H1 (cell line): ENCODE measurements around the gene SERPINA6. TPM values are rescaled to one million over a fixed set of nuclear protein-coding genes. Genes with fewer than 3 reads are reported as not detected.

Experiments
- CTCF ChIA-PET: fragments of 300-600 bp; sonication (Branson Sonifier 250); formaldehyde crosslinking; loops from one replicate; lab custom pipeline; 2021; ENCODE audit not compliant: partially characterized antibody; lab: Charles Lee
- POLR2A ChIA-PET: fragments of 300-600 bp; sonication (Branson Sonifier 250); formaldehyde crosslinking; loops from one replicate; lab custom pipeline; 2021; ENCODE audit warnings: inconsistent platforms; ENCODE audit not compliant: partially characterized antibody; lab: Charles Lee
- DNase-seq, 2 experiments: peaks; one replicate each; pipeline versions ENCODE4 v3.0.0 to v3.0.0-alpha.2; 2010 to 2022; ENCODE audit warnings: low spot score in 2 of 2, low read depth in 1 of 2, mixed read lengths in 1 of 2
- FAIRE-seq: peaks from 2 replicates; lab custom pipeline; 2011; peaks lifted over from hg19 to GRCh38; lab: Jason Lieb, UNC
- H2AFZ ChIP-seq: 2 replicates; pipeline ENCODE4 v1.8.1; 2012; ENCODE audit warnings: low read length, inconsistent platforms
- H2AK5ac ChIP-seq: 2 replicates; pipeline ENCODE4 v1.6.1; 2013; ENCODE audit warnings: low read depth, low read length
- H2BK120ac ChIP-seq: replicated peaks from 2 replicates; pipeline ENCODE3; 2013; ENCODE audit warnings: low read depth, low read length, inconsistent platforms
- H2BK12ac ChIP-seq: 2 replicates; pipeline ENCODE4 v1.6.1; 2013; ENCODE audit warnings: low read depth, low read length
- H2BK15ac ChIP-seq: 2 replicates; pipeline ENCODE4 v1.6.1; 2013; ENCODE audit warnings: low read length
- H2BK20ac ChIP-seq: 2 replicates; pipeline ENCODE4 v1.6.1; 2013; ENCODE audit warnings: low read length
- H2BK5ac ChIP-seq: 2 replicates; pipeline ENCODE4 v1.6.1; 2013; ENCODE audit warnings: low read depth, low read length
- H3K14ac ChIP-seq: 2 replicates; pipeline ENCODE4 v1.6.1; 2013; ENCODE audit warnings: inconsistent platforms; ENCODE audit not compliant: insufficient read length
- H3K18ac ChIP-seq: 2 replicates; pipeline ENCODE4 v1.6.1; 2013; ENCODE audit warnings: low read length; ENCODE audit errors: extremely low read depth
- H3K23ac ChIP-seq: 2 replicates; pipeline ENCODE4 v1.6.1; 2013; ENCODE audit warnings: inconsistent platforms; ENCODE audit not compliant: insufficient read length
- H3K23me2 ChIP-seq: 2 replicates; pipeline ENCODE4 v1.6.1; 2013; ENCODE audit warnings: low read depth, low read length
- H3K27ac ChIP-seq: 2 replicates; pipeline ENCODE4 v1.6.1; 2011; ENCODE audit warnings: low read depth, low read length, inconsistent platforms
- H3K27me3 ChIP-seq, 4 experiments: replicated peaks in 1 of 4; 1 replicate in 1 of 4; 2 replicates in 3 of 4; pipeline versions ENCODE4 v1.6.1 to v1.8.1; 2011 to 2013; ENCODE audit warnings: low read length in 3 of 4, mild to moderate bottlenecking in 3 of 4, inconsistent platforms in 2 of 4, mixed read lengths in 2 of 4, moderate library complexity in 1 of 4; ENCODE audit not compliant: control insufficient read depth in 3 of 4, insufficient read depth in 3 of 4; ENCODE audit errors: extremely low read depth in 1 of 4
- H3K36me3 ChIP-seq, 4 experiments: 2 replicates each; pipeline versions ENCODE4 v1.6.1 to v1.8.1; 2011 to 2013; ENCODE audit warnings: mild to moderate bottlenecking in 4 of 4, low read length in 3 of 4, moderate library complexity in 2 of 4, control low read depth in 1 of 4, inconsistent platforms in 1 of 4; ENCODE audit not compliant: insufficient read depth in 4 of 4, control insufficient read depth in 2 of 4
- H3K4ac ChIP-seq: replicated peaks from 2 replicates; pipeline ENCODE3; 2013; ENCODE audit warnings: low read length, low read depth, mixed read lengths, inconsistent platforms; ENCODE audit not compliant: insufficient read length
- H3K4me1 ChIP-seq, 4 experiments: replicated peaks in 1 of 4; 1 replicate in 1 of 4; 2 replicates in 3 of 4; pipeline versions ENCODE4 v1.6.1 to v1.8.1; 2011 to 2013; ENCODE audit warnings: low read length in 3 of 4, inconsistent platforms in 2 of 4, mixed read lengths in 1 of 4; ENCODE audit not compliant: insufficient read depth in 4 of 4, control insufficient read depth in 3 of 4
- H3K4me2 ChIP-seq, 2 experiments: 2 replicates each; pipeline versions ENCODE4 v1.6.1 to v1.8.1; 2011 to 2013; ENCODE audit warnings: low read depth in 2 of 2, low read length in 2 of 2, control low read depth in 1 of 2, inconsistent platforms in 1 of 2, mild to moderate bottlenecking in 1 of 2; ENCODE audit not compliant: insufficient read depth in 1 of 2
- H3K4me3 ChIP-seq, 4 experiments: fragments of 200-600, 300-600 bp in 1 of 4; sonication (generic), shearing (Covaris generic), sonication (Bioruptor Twin) in 1 of 4; 2 replicates each; pipeline versions ENCODE4 v1.5.1 to v1.8.1; 2011 to 2016; ENCODE audit warnings: low read length in 4 of 4, low read depth in 3 of 4, control low read depth in 2 of 4, inconsistent platforms in 2 of 4, mild to moderate bottlenecking in 2 of 4, mixed read lengths in 1 of 4, moderate library complexity in 1 of 4; ENCODE audit not compliant: insufficient read depth in 2 of 4; ENCODE audit errors: extremely low read depth in 1 of 4
- H3K56ac ChIP-seq: replicated peaks from 2 replicates; pipeline ENCODE3; 2013; ENCODE audit warnings: low read depth, mild to moderate bottlenecking, mixed read lengths, low read length, inconsistent platforms; ENCODE audit not compliant: insufficient read length
- H3K79me1 ChIP-seq: 2 replicates; pipeline ENCODE4 v1.6.1; 2013; ENCODE audit warnings: low read depth, low read length, control low read depth
- H3K79me2 ChIP-seq, 2 experiments: 2 replicates each; pipeline versions ENCODE4 v1.6.1 to v1.8.1; 2012 to 2013; ENCODE audit warnings: low read length in 2 of 2, mild to moderate bottlenecking in 2 of 2, inconsistent platforms in 1 of 2; ENCODE audit not compliant: insufficient read depth in 2 of 2, control insufficient read depth in 1 of 2
- H3K9ac ChIP-seq, 4 experiments: replicated peaks in 1 of 4; 1 replicate in 1 of 4; 2 replicates in 3 of 4; pipeline versions ENCODE4 v1.6.1 to v1.8.1; 2011 to 2013; ENCODE audit warnings: low read depth in 3 of 4, low read length in 3 of 4, control low read depth in 2 of 4, mild to moderate bottlenecking in 2 of 4, moderate library complexity in 2 of 4, inconsistent platforms in 1 of 4; ENCODE audit errors: extremely low read depth in 1 of 4
- H3K9me3 ChIP-seq, 2 experiments: 2 replicates each; pipeline versions ENCODE4 v1.6.1 to v1.8.1; 2012 to 2013; ENCODE audit warnings: mild to moderate bottlenecking in 2 of 2, moderate library complexity in 2 of 2, control low read depth in 1 of 2, inconsistent platforms in 1 of 2, low read depth in 1 of 2, low read length in 1 of 2, mixed read lengths in 1 of 2; ENCODE audit not compliant: insufficient read depth in 2 of 2
- H4K20me1 ChIP-seq, 2 experiments: replicated peaks in 1 of 2; 2 replicates each; pipeline versions ENCODE3 to v1.8.1; 2011 to 2013; ENCODE audit warnings: inconsistent platforms in 2 of 2, low read length in 2 of 2, mild to moderate bottlenecking in 1 of 2; ENCODE audit not compliant: insufficient read depth in 2 of 2, control insufficient read depth in 1 of 2
- H4K5ac ChIP-seq: 2 replicates; pipeline ENCODE4 v1.6.1; 2013; ENCODE audit warnings: low read length, low read depth, mixed read lengths, inconsistent platforms; ENCODE audit not compliant: insufficient read length
- H4K8ac ChIP-seq: 2 replicates; pipeline ENCODE4 v1.8.0; 2013; ENCODE audit warnings: mild to moderate bottlenecking, moderate library complexity, low read length, inconsistent platforms; ENCODE audit not compliant: insufficient read depth; ENCODE audit errors: extremely low read depth
- H4K91ac ChIP-seq: replicated peaks from 2 replicates; pipeline ENCODE3; 2013; ENCODE audit warnings: low read length, mixed read lengths, inconsistent platforms; ENCODE audit not compliant: insufficient read length
- JUN ChIP-seq: IDR thresholded peaks from 2 replicates; pipeline ENCODE4 v1.6.1; 2011; ENCODE audit warnings: low read depth, mild to moderate bottlenecking, improper control_type of control experiment, low read length
- JUND ChIP-seq: IDR thresholded peaks from 2 replicates; pipeline ENCODE4 v1.6.1; 2011; ENCODE audit warnings: mild to moderate bottlenecking, improper control_type of control experiment, low read length
- NRF1 ChIP-seq: IDR thresholded peaks from 2 replicates; pipeline ENCODE4 v1.6.1; 2011; ENCODE audit warnings: mild to moderate bottlenecking, low read depth, low read length, improper control_type of control experiment
- PHF8 ChIP-seq: fragments of 200-600 bp; sonication (generic); conservative IDR thresholded peaks from 2 replicates; pipeline ENCODE4 v1.7.1; 2012; ENCODE audit warnings: low read depth, mild to moderate bottlenecking, inconsistent platforms, low read length, moderate library complexity
- RNF2 ChIP-seq: fragments of 200-900, 300-1000 bp; sonication (generic); IDR thresholded peaks from 2 replicates; pipeline ENCODE4 v1.7.1; 2016; ENCODE audit warnings: borderline replicate concordance, low read depth, mild to moderate bottlenecking, antibody characterized with exemption, low read length; ENCODE audit not compliant: poor library complexity, severe bottlenecking; ENCODE audit errors: missing control alignments
- SIRT6 ChIP-seq: IDR thresholded peaks from one replicate; pipeline ENCODE4 v1.7.1; 2012; ENCODE audit warnings: low read length, inconsistent platforms
- SP4 ChIP-seq: IDR thresholded peaks from 2 replicates; pipeline ENCODE4 v1.6.1; 2012; ENCODE audit warnings: low read length, inconsistent platforms
- SUZ12 ChIP-seq: fragments of 200-600 bp; sonication (generic); IDR thresholded peaks from 2 replicates; pipeline ENCODE4 v1.6.1; 2012; ENCODE audit warnings: mild to moderate bottlenecking, inconsistent platforms, low read length, moderate library complexity, mixed read lengths
- USF2 ChIP-seq: IDR thresholded peaks from 2 replicates; pipeline ENCODE4 v1.6.1; 2011; ENCODE audit warnings: low read length, improper control_type of control experiment
- WGBS, 2 experiments: shearing (Covaris generic) in 1 of 2; methylation state at CpG; one replicate each; pipeline versions ENCODE4 v1.1.6 to v1.1.7; 2013 to 2015; ENCODE audit warnings: low lambda C conversion rate in 2 of 2, mixed read lengths in 2 of 2, inconsistent platforms in 1 of 2, low coverage in 1 of 2, missing lambda C conversion rate in 1 of 2; ENCODE audit not compliant: insufficient replicate concordance in 2 of 2, insufficient coverage in 1 of 2, insufficient read length in 1 of 2; ENCODE audit errors: extremely low coverage in 1 of 2, missing lambda C conversion rate in 1 of 2; 5-methylcytosine and 5-hydroxymethylcytosine counted together
- polyA plus RNA-seq, 7 experiments: library from polyadenylated mRNA; depleted of rRNA in 3 of 7; stranded (reverse) in 5 of 7; unstranded in 2 of 7; fragments of >200 nt in 5 of 7; fragments of 200-250 nt in 2 of 7; gene quantifications; 1 replicate in 5 of 7; 2 replicates in 1 of 7; 4 replicates in 1 of 7; pipeline versions ENCODE4 v1.2.1 to v1.2.3, GENCODE V29; 2011 to 2013; ENCODE audit warnings: missing spikeins in 2 of 7, mixed read lengths in 2 of 7
- total RNA-seq: library from RNA; stranded (reverse); fragmentation: NEBNext Ultra II Directional; extraction: Animal tissue kit (Norgen Biotek cat#: 25700); gene quantifications from 2 replicates; pipeline ENCODE4 v1.2.1, GENCODE V29; 2021

SERPINA6 gene
- total and polyA plus RNA-seq, 2 of the 8 experiments (the other 6 are each of a cell fraction or from before 2014, with no cell fraction given) = not detected

DNA sequence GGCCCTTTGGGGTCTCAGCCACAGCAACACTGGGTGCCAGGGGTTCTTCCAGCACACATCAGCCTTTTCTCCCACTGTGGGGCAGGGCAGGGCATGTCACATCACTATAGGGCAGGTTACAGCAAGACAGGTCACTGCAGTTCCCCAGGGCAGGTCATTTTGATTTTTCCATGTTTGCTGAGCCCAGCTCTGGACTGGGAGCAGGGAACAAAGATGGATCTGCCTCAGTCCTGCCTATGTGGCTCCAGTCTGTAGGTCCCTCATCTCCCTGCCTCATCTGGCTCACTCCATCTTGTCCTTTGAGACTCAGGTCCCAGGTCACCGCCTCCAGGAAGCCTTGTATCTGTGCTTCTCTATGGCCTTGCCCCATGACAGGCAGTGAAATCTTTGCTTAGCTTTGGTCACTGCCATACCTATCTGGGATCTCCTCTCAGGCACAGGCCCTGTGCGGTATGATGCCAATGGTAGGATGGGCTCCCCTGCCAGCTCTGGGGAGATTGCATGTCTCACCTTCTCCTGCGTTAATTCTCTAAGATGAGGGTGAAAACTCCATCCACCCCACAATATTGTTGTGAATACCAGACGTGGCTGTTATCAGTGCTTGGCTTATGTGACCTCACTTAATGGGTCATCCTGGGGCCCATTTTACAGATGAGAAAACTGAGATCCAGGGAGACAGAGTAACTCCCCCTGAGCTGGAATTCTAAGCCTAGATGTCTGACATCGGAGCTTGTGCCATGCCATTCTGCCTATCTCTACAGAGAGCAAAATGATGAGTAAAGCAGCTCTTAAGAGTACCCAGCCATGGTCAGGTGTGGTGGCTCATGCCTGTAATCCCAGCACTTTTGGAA, 1.5 kb downstream of the SERPINA6 start:
- no peak overlapping the region for H3K23ac ChIP-seq
- no peak overlapping the region for H3K9ac ChIP-seq
- TF ChIP-seq USF2 (no peak), PHF8 (no peak), NRF1 (no peak), RNF2 (no peak), SP4 (no peak), JUND (no peak), SIRT6 (no peak), JUN (no peak), SUZ12 (no peak)
- TF ChIP-seq, all 59 proteins: peak for 0
- no peak overlapping the region for H3K18ac ChIP-seq
- H2AFZ ChIP-seq = no peak overlapping the region
- H3K27me3 ChIP-seq = no peaks in the 10 kb centered on the region
- H3K79me2 ChIP-seq = no peaks in the 10 kb centered on the region
- FAIRE-seq (no peak), DNase-seq (no peak)
- 94% methylated on average over 5 of the region's 5 CpGs; no CpG with 5 or more reads in 1 of the 2 experiments for WGBS, 2 experiments
- H3K23me2 ChIP-seq = no peaks in the 10 kb centered on the region
- no peak overlapping the region for H2BK20ac ChIP-seq
- H2BK15ac ChIP-seq = no peak overlapping the region
- no peak overlapping the region for H2AK5ac ChIP-seq
- no peak overlapping the region for H3K4me2 ChIP-seq
- no peaks in the 10 kb centered on the region for H3K79me1 ChIP-seq
- no peaks in the 10 kb centered on the region for H4K20me1 ChIP-seq
- H4K5ac ChIP-seq = no peak overlapping the region
- CTCF ChIA-PET = interaction anchor here (1.4 to 3.3 kb wide), 3 partner anchors 14 to 228 kb away, joined by 4 to 7 read pairs (median 4); no protein-coding TSS in a partner anchor
- no peak overlapping the region for H4K8ac ChIP-seq
- no peak overlapping the region for H3K27ac ChIP-seq
- no peak overlapping the region for H2BK5ac ChIP-seq
- no peak overlapping the region for H3K14ac ChIP-seq
- H3K4me3 ChIP-seq = no peak overlapping the region
- no peak overlapping the region for H4K91ac ChIP-seq
- H3K56ac ChIP-seq = no peak overlapping the region
- H3K9me3 ChIP-seq = no peaks in the 10 kb centered on the region
- H2BK12ac ChIP-seq = no peak overlapping the region
- H3K36me3 ChIP-seq = no peaks in the 10 kb centered on the region
- H3K4ac ChIP-seq = no peak overlapping the region
- H3K4me1 ChIP-seq = no peaks in the 10 kb centered on the region
- no peak overlapping the region for H2BK120ac ChIP-seq
- POLR2A ChIA-PET = no interaction called here
